HG02973 (cell line): ENCODE measurements around the gene CALCOCO1.
"Not testable (repeated sequence)": the region's sequence is repeated elsewhere in the genome, so short reads cannot be mapped to it uniquely, and the experiment has no call there.

ENCODE experiments used
- ATAC-seq: cut with Tn5 transposase; IDR thresholded peaks from one replicate; pipeline ENCODE4 v1.9.1; 2021; ENCODE audit warnings: moderate library complexity; ENCODE audit not compliant: unreplicated experiment

The CALCOCO1 gene

DNA sequence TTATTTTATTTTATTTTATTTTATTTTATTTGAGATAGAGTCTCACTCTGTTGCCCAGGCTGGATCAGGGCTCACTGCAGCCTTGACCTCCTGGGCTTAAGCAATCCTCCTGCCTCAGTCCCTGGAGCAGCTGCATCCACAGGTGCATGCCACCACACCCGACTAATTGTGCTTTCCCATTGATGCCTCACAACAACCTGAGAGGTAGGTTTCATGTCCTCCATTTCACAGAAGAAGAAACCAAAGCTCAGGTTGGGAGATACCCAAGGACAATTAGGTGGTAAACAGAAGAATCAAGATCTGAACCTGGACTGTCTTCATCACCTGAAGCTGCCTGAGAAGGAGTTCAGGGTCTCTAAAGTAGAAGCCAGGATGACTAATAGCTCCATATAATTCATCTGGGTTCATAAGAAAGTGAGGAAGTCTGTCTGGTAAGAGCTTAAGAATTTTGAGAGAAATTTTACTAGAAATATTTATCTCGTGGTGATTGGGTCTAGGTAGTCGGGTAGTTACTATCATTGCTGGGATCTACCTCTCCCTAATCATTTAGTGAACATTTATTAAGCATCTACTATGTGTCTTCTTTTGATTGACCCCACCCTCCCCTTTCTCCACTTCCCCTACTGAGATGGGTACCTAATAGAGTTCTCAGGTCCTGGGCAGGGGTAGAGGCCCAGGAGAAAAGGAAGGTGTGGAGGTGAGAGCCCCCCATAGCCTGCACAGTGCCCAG lies 28.1 kb downstream of the CALCOCO1 start:
- ATAC-seq: no peak

DNA sequence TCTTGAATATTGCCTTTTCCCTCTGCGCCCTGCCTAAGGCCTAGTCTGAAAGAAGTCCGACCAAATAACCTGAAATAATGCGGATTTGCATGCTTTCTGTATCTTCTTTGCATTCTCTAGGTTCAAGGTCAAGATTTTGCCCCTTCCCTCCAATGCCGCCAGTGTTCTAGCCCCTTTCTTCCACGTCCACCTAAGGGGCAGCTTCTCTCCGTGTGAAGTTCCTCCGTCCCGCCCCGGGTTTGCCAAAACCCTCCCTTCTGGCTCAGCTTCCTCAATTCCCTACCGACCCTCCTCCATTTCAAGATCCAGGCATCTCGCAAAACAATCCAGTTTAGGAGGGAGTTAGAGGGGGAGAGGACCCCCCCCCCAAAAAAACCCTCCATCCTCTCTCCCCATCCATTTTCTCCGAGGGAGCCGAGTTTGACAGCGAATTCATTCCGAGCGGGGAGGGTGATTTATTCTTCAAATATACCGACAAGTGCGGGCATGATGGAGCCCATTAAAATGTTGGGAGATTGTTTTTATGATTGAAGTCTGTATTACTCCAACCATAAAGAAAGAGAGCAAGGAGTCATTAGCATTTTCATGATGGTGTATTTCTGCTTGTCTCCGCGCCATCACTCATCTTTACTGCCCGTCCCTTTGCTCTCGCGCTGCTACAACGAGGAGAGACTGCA lies 30.5 kb downstream of the CALCOCO1 start:
- ATAC-seq: no peak

DNA sequence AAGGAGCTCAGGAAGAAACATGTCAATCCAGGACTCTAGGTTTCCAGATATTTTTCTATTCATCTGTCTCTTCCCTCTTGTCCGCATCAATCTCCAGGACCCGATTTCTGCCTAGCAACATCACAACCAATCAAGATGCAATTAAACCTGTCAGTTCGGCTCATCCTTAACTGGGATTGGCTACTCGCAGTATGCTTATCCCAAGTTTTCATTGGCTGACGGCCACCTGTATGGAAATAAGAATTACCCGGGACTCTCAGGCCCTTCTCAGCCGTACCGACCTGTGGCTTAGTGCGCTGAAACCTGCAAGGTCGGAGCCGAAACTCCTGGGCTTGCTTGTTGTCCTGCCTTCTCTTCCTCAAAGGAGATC lies 31.0 kb downstream of the CALCOCO1 start:
- no peak for ATAC-seq

DNA sequence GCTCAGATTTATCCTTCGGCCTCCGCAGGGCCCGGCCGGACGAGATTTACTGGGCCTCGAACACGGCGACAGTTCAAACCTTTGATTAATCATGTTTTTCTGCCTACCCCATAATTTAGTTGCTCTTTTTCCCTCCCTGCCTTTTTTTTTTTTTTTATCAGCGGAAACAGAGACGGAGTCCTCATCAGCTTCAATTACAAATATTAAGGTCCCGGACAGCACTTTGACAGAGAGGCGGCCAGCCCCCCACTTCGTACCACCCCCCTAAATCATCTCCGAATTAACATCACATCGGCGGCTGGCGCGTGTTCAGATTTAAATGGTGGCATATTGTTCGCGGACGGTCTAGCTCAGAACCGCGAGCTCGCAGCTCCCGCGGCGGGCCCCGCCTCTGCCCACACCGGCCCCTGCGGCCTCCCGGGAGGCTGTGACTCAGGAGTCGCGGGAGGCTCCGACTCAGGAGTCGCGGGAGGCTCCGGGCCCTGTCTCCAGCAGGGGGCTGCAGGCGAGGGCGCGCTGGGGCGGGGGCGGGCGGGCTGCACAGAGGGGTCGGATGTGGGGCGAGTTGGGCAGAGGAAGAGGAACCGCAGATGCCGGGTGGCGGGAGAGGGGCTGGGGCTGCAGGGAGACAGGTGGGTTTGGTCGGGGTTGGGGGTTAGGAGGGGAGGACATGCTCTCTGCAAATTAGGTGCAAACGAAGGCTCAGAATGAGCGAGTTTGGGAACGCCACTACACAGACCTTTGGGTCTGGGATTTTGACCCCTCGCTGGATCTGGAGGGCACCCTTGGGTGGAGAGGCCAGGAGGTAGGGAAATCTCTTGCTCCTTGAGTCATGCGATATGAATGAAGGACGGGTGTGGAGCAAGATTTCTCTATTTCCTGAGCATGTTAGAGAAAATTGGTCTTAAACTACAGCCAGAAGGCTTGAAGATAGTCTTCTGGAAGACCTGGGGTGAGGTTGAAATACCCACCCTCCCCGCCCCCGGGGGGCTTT lies 31.8 kb downstream of the CALCOCO1 start:
- no peak for ATAC-seq

DNA sequence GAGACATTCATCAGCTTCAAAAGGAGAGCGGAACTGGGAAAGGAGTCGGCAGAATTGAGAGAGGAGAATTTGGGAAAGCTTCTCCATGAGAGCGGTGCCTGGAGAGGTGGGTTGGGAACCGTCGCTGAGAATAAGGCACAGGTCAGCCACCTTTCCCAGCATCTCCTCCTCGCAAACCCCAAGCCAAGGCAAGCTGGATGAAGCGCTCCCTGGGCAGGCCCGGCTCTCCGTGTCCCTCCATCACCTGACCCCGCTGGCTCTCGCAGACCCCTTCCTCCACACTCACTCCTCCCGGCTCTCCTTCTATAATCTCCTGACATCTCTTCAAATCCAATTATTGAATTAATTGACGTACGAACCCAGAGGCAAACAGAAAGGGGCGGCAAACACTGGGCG lies 32.5 kb downstream of the CALCOCO1 start:
- ATAC-seq: no peak

DNA sequence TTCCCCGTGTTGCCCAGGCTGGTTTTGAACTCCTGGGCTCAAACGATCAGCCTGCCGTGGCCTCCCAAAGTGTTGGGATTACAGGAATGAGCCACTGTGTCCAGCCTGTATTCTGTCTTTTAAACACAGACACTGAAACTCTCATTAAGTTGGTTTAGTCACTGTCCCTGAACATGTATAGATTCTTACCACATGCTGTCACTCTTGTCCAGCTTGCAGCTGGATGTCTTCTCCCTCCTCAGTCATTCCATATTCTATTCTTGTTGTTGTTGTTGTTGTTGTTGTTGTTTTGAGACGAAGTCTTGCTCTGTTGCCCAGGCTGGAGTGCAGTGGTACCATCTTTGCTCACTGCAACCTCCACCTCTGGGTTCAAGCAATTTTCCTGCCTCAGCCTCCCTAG lies 39.1 kb downstream of the CALCOCO1 start:
- no peak for ATAC-seq

DNA sequence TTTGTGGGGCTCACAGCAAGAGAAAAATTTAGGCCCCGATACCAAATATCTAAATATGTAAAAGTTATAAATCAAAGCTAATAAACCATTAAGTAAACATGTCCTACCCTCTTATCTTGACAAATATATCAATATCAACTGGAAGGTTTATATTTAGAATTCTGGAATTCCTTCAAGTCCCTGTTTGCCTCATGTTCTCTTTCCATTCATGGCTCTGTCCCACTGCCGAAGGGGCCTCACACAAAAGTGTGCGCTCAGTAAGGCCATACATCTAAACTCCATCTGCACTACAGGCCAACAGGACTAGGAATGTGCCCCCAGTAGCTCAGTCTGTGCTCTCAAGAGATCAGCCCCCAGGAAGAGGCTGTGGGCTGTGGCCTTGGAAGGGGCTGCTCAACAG lies 40.8 kb downstream of the CALCOCO1 start:
- ATAC-seq: no peak

DNA sequence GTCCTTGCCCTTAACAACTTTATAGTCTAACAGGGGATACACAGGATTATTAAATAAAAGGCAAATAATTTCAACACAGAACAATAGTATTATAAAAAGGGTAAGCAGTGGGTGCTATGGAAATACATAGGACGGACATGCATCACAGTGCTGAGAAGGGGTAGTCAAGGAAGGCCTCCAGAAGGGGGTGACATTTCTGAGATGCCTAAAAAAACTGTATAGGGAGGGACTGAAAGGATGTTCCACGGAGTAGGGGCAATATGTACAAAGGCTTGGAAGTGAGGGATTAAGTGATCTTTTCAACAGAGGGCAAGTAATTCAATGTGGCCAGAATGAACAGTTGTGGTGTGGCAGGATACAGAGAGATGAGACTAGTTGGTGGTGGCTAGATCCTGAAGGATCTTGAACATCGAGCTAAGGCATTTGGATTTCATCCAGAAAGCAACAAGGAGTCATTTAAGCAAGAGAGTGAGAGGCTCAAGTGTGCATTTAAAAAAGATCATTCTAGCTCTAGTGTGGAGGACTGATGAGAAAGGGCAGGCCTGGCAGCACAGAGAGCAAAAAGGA lies 42.5 kb downstream of the CALCOCO1 start:
- no peak for ATAC-seq

DNA sequence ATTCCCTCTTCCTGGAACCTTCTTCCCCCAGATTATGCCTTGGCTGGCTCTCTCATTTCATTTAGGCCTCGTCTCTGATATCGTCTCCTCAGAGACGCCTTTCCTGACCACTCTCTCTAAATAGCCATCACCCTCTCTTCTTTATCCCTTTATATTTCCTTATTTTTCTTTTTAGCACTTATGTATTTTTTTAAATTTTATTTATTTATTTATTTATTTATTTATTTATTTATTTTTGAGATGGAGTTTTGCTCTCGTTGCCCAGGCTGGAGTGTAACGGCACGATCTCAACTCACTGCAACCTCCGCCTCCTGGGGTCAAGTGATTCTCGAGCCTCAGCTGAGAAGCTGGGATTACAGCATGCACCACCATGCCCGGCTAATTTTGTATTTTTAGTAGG lies 43.3 kb downstream of the CALCOCO1 start:
- no peak for ATAC-seq

DNA sequence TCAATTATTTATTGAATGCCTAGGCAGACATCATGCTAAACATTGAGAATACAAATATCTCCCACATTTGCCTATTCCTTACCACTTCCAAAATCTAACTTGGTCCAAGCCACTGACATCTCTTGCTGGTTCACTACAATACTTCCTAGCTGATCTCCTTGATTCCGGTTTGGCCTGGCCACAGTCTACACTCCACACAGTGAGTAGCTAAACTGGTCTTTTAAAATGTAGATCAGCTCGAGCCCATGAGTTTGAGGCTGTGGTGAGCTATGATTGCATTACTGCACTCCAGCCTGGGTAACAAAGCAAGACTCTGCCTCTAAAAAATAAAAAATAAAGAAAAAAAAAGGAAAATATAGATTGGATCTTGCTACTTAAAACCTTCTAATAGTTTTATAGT lies 43.8 kb downstream of the CALCOCO1 start:
- no peak for ATAC-seq

DNA sequence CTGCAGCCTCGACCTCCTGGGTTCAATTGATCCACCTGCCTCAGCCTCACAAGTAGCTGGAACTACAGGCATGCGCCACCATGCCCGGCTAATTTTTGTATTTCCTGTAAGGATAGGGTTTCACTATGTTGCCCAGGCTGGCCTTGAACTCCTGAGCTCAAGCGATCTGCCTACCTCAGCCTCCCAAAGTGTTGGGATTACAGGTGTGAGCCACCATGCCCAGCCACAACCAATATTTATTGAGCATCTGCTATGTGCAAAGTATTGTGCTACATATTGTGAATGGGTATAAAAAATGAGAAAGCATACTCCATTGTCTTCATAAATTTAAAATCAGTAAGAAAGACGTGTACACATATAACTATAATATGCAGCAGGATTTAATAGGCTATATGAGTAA lies 47.2 kb downstream of the CALCOCO1 start:
- ATAC-seq: not testable (repeated sequence)

DNA sequence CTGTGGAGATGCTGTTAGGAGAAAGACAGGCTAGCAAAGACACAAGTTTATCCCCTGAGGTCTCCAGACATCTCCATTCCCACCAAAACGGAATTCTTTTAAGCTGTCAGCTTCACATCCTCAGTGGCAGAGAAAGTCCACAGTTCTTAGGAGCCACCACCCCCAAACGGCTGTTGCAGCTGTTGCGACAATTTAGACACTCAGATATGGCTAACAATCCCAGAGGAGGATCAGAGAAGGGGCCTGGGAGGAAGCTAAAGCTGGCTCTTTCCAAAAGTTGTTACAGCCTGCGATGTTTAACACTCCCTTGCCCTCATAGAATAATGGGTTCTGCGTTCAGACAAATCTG lies 49.5 kb downstream of the CALCOCO1 start:
- no peak for ATAC-seq

DNA sequence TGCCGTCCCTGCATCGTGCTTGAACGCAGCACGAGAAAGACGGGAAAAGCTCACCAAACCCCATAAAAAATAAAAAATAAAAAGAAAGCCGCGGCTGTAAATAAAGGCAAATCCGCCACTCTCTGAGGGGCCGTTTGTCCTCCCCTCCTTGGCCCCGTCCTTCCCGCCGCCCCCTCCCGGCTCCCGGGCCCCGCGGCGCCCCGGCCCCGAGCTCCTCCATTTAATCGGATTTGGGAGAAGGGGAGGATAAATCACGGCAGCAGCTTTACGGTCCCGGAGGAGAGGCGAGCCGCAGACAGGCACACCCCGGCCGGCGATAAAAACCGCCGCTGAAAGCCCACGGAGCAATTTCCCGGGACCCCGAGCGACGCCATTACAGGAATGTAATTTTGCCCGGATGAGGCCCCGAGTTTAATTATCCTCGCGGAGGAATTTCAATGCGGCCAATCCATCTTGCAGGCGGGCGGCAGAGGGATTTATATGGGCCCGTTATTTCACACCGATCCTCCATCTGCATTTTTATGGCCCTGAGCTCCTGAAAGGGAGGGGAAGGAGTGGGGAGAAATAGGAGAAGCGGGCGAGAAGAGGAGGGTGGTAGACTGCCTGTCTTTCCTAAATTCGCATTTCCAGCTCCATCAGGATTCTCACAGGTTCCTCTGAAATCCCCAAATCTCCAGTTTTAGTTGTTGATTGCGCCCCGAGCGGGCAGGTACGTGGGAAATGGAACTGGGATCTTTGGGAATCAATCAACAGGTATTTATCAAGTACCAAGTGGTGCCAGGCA lies 50.0 kb downstream of the CALCOCO1 start:
- ATAC-seq: no peak

DNA sequence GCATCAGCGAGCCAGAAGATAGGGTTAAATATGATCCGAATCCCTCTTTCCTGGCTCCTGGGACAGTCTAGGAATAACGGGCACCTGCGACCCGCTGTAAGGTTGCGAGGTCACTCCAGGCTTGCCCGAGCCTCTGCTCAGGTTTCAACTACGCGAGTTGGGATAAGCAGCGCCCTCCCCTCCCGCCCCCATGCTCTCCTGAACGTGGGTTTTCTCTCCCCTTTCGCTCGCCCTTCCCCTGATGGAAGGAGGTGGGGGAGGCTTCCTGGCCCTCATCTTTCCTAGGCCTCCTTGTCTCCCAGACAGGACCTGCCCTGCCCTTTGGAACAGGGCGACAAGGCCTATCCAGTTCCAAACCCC lies 50.6 kb downstream of the CALCOCO1 start:
- ATAC-seq: no peak

DNA sequence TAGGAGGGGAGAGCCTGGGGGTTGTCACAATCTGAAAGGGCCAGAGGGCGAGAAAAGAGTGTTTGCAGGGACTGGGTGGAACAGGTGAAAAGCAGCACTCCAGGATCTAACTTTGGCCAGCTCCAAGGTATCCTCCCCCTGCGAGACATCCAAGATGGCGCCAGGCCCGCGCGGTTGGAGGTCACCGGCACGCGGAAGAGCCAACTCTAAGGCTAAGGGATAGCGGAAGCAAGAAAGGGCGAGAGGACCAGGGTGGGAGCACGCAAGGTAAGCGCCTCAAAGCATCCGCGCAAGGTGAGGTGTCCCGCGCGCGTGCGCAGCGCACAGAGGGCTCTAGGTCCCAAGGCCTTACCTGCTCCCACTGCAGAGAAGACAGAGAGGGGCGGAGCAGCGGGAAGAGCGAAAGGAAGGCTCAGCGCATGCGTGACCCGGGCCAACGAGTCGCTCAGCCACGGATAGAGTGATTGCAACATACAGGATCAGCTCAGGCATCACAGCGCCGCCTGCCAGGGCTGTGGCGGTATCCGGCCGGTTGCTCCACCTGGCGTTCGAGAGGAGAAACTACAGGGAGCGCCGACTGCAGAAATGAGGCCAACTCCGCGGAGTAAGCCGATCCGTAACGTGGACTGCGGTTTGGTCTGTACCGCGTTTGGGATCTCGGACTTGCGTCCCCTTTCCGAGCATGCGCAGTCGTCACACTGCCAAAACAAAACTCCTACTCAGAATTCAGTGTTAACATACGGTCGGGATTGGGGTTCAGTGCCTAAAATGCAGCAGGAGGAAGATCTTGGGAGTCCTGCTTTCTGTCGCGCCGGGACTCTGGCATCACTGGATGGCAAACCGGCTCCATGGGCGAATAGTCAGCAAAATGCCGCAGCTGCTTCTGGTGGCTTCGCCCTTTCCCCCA lies 51.3 kb downstream of the CALCOCO1 start, which contains the start of gene ATP5MC2:
TSS of gene ATP5MC2 (minus strand) at position 383 of the 907 bp plus-strand sequence. CDS start 3,469 bp downstream, outside the sequence.
- ATAC-seq: peak; percentile 93

DNA sequence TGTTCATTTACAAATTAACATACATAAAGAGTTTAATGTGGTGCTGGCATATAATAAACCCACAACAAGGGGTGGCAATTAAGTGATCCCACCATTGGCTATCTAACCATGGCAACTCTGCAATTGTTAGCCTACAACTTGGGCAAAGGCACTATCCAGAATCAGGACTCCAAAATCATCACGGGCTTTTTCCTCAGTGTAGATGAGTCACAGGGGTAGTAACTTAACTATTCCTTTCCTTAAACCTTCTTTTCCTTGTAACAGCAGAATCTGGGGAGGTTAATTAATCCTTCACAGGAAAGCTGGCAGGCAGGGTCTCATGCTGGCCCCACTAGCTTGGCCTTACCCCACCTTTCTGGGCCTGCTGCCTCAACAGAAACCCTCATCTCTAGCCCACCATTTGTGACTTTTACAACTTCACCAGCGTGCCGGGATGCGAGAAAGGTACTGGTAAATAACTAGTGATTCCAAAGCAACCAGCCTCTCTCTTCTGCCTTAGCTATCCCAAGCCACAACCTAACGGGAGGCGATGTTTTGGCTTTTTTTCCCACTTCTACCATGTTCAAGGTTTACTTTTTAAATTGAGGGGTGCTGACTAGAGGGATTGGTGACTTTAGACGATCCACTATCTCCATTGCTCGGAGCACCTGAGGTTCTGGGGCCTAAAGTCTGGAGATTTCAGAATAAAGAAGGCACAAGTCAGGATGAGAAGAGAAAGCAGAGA lies 52.1 kb downstream of the CALCOCO1 start:
- ATAC-seq: no peak

DNA sequence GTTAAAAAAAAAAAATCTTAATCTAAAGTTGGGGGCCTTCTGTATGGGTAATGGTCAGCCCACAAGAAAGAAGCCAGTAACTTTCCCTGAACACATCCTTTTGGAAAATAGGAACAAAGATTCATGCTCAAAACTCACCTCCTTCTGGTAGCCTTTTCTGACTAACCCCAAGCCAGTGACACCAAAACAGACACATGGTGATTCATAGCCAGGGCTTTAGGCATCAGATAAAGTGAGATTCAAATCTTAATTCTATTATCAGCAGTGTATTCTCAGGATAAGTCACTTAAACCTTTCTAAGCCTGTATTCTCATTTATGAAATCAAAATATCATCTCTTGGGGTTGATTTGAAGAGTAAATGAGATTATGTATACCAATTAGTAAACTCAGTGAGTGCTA lies 56.3 kb downstream of the CALCOCO1 start:
- ATAC-seq: no peak

DNA sequence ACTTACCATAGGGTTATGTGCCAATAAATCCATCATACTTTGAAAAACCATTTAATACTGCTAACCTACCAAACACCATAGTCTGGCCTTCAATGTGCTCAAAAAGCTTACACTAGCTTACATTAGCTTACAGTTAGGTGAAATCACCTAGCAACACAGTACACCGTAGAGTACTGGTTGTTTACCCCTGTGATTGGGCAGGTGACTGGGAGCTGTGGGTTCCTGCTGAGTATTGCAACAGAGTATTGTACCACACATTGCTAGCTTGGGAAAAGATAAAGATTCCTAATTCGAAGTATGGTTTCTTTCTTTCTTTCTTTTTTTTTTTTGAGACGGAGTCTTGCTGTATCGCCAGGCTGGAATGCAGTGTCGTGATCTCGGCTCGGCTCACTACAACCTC lies 56.9 kb downstream of the CALCOCO1 start:
- ATAC-seq: no peak

DNA sequence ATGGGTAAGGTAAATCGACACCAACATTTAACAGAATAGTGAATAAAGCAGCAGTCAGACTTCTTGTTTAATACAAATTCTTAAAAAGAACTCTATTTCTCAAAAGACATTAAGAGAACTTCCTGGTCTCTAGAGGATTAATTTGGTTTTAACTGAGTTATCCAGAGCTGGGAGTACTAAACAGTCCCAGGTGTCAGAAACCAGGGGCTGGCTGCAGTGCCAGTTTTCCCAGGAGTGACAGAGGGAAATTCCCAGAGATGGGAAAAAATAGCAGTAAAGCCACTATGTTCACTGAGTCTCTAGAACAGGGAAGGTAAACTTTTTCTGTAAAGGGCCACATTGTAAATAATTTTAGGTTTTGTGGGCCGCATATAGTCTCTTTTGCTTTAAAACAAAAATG lies 60.2 kb downstream of the CALCOCO1 start:
- no peak for ATAC-seq
